ENCODE results near the gene ADAMTS2.

ADAMTS2 gene

GRCh38 chr5:179137643-179138567, 207.4 kb downstream of the ADAMTS2 start:
- no peak for DNase-seq (ENCODE audit: extremely low spot score)
- ChIA-PET CTCF (no interaction called here), POLR2A (no interaction called here)
- TF ChIP-seq CTCF (IDR thresholded peaks at IDR 0.05; ENCODE audit: control extremely low read depth, extremely low read depth, low read depth, missing control alignments) = no peak

GRCh38 chr5:179137016-179137642, 208.1 kb downstream of the ADAMTS2 start:
- ChIA-PET CTCF (no interaction called here), POLR2A (no interaction called here)
- no peak for DNase-seq (ENCODE audit: extremely low spot score)
- TF ChIP-seq CTCF (IDR thresholded peaks at IDR 0.05; ENCODE audit: control extremely low read depth, extremely low read depth, low read depth, missing control alignments) = no peak

- POLR2A ChIA-PET = no interaction called here
- no peak for DNase-seq (ENCODE audit: extremely low spot score)
- TF ChIP-seq CTCF (IDR thresholded peaks at IDR 0.05; ENCODE audit: control extremely low read depth, extremely low read depth, low read depth, missing control alignments) = no peak
- CTCF ChIA-PET = no interaction called here
Observed at GRCh38 chr5:179135441-179136215, 209.6 kb downstream of the ADAMTS2 start.

GRCh38 chr5:179135006-179135405, 210.3 kb downstream of the ADAMTS2 start:
- no peak for DNase-seq (ENCODE audit: extremely low spot score)
- ChIA-PET POLR2A (no interaction called here), CTCF (no interaction called here)
- TF ChIP-seq CTCF (IDR thresholded peaks at IDR 0.05; ENCODE audit: control extremely low read depth, extremely low read depth, low read depth, missing control alignments) = no peak

- POLR2A ChIA-PET = no interaction called here
- DNase-seq (ENCODE audit: extremely low spot score) = no peak
- no peak for TF ChIP-seq CTCF (IDR thresholded peaks at IDR 0.05; ENCODE audit: control extremely low read depth, extremely low read depth, low read depth, missing control alignments)
- CTCF ChIA-PET = no interaction called here
Observed at GRCh38 chr5:179134511-179134910, 210.8 kb downstream of the ADAMTS2 start.

- DNase-seq (ENCODE audit: extremely low spot score) = no peak
- ChIA-PET CTCF (no interaction called here), POLR2A (no interaction called here)
Observed at GRCh38 chr5:179132586-179133355, 212.5 kb downstream of the ADAMTS2 start.

More at GRCh38 chr5:179132586-179133355, 212.5 kb downstream of the ADAMTS2 start:
- TF ChIP-seq CTCF (IDR thresholded peaks at IDR 0.05; ENCODE audit: control extremely low read depth, extremely low read depth, low read depth, missing control alignments) = no peak
